Measurements from ENCODE around the gene RREB1. TPM values are rescaled to one million over a fixed set of nuclear protein-coding genes. Genes with fewer than 3 reads are reported as not detected.

The RREB1 gene
- total RNA-seq, 1 experiment from 2014 or later = 30.7 TPM

GRCh38 chr6:7169296-7169721 lies 61.5 kb downstream of the RREB1 start:
- no peak for DNase-seq (ENCODE audit: low read depth, low spot score)
- in situ Hi-C loops (cut with HindIII; ENCODE audit: low pct_unique_long_range_greater_than_20kb, low sequenced_read_pairs) (no loop called here), intact Hi-C loops (cut with micrococcal nuclease; ENCODE audit: unreplicated experiment) (no loop called here)
- no peak overlapping the region for H3K4me3 ChIP-seq (ENCODE audit: low read depth in 2 of 2, low read length in 2 of 2)
- H3K27ac ChIP-seq (ENCODE audit: low read length) = no peak overlapping the region; the same call in 1 of the 2 replicates
- CTCF ChIA-PET = no interaction called here
- ATAC-seq = no peak
- H3K4me1 ChIP-seq (ENCODE audit: control insufficient read depth, insufficient read depth, low read length) = peaks cover 37% of the 10 kb centered on the region
- BruUV-seq (replicated peaks) = no TSS peak
- POLR2A ChIA-PET = no interaction called here
- H3K9me3 ChIP-seq (ENCODE audit: control insufficient read depth, insufficient read depth, low read depth, low read length) = no peaks in the 10 kb centered on the region
- TF ChIP-seq CTCF (IDR thresholded peaks at IDR 0.05) (no peak), POLR2AphosphoS5 (IDR thresholded peaks at IDR 0.05; ENCODE audit: low read depth, low read length) (no peak), TCF7L2 (IDR thresholded peaks at IDR 0.05; ENCODE audit: low read depth, low read length) (no peak), SIN3A (IDR thresholded peaks at IDR 0.05; ENCODE audit: borderline replicate concordance, insufficient read depth, low read depth, low read length) (no peak), REST (IDR thresholded peaks at IDR 0.05; ENCODE audit: insufficient read depth in 1 of 2, low read depth in 2 of 2, low read length in 1 of 2) (no peak)
- no peaks in the 10 kb centered on the region for H3K27me3 ChIP-seq (ENCODE audit: control insufficient read depth, insufficient read depth, low read length)
- no peaks in the 10 kb centered on the region for H3K36me3 ChIP-seq (ENCODE audit: control insufficient read depth, insufficient read depth, low read length)

- Histone ChIP-seq H3K4me3 (ENCODE audit: low read depth in 2 of 2, low read length in 2 of 2) (no peak overlapping the region), H3K4me1 (ENCODE audit: control insufficient read depth, insufficient read depth, low read length) (peaks cover 30% of the 10 kb centered on the region), H3K27ac (ENCODE audit: low read length) (no peak overlapping the region), H3K36me3 (ENCODE audit: control insufficient read depth, insufficient read depth, low read length) (no peaks in the 10 kb centered on the region), H3K27me3 (ENCODE audit: control insufficient read depth, insufficient read depth, low read length) (no peaks in the 10 kb centered on the region), H3K9me3 (ENCODE audit: control insufficient read depth, insufficient read depth, low read depth, low read length) (no peaks in the 10 kb centered on the region)
- CTCF ChIA-PET = interaction anchor here (0.6 kb wide), 1 partner anchor 309 kb away, joined by 7 read pairs; no protein-coding TSS in a partner anchor
- no peak for DNase-seq (ENCODE audit: low read depth, low spot score)
- TF ChIP-seq TCF7L2 (IDR thresholded peaks at IDR 0.05; ENCODE audit: low read depth, low read length) (no peak), CTCF (IDR thresholded peaks at IDR 0.05) (no peak), POLR2AphosphoS5 (IDR thresholded peaks at IDR 0.05; ENCODE audit: low read depth, low read length) (no peak), SIN3A (IDR thresholded peaks at IDR 0.05; ENCODE audit: borderline replicate concordance, insufficient read depth, low read depth, low read length) (no peak), REST (IDR thresholded peaks at IDR 0.05; ENCODE audit: insufficient read depth in 1 of 2, low read depth in 2 of 2, low read length in 1 of 2) (no peak)
- in situ Hi-C loops (cut with HindIII; ENCODE audit: low pct_unique_long_range_greater_than_20kb, low sequenced_read_pairs) (no loop called here), intact Hi-C loops (cut with micrococcal nuclease; ENCODE audit: unreplicated experiment) (no loop called here)
- POLR2A ChIA-PET = interaction anchor here (0.6 kb wide), 1 partner anchor 373 kb away, joined by 11 read pairs; no protein-coding TSS in a partner anchor
- no peak for ATAC-seq
- no TSS peak for BruUV-seq (replicated peaks)
Observed at GRCh38 chr6:7170117-7170732, 62.5 kb downstream of the RREB1 start.
